Keratinocyte (primary cell): Measurements from ENCODE around the gene MEX3C. TPM values are rescaled to one million over a fixed set of nuclear protein-coding genes. Genes with fewer than 3 reads are reported as not detected.

Source experiments
- DNase-seq: peaks from one replicate; pipeline ENCODE4 v3.0.0-alpha.2; 2011; ENCODE audit warnings: low read depth, missing footprints, low spot score
- FAIRE-seq: peaks from 2 replicates; lab custom pipeline; 2011; peaks lifted over from hg19 to GRCh38; lab: Jason Lieb, UNC
- H2AFZ ChIP-seq: 2 replicates; pipeline ENCODE4 v1.6.0; 2012; ENCODE audit warnings: low read length, control low read depth, inconsistent platforms; ENCODE audit not compliant: control insufficient read depth
- H3K27ac ChIP-seq: 2 replicates; pipeline ENCODE4 v1.5.1; 2011; ENCODE audit warnings: low read length; ENCODE audit not compliant: control insufficient read depth, insufficient read depth
- H3K27me3 ChIP-seq: 3 replicates; pipeline ENCODE4 v1.6.0; 2011; ENCODE audit warnings: low read length; ENCODE audit not compliant: control insufficient read depth, insufficient read depth; ENCODE audit errors: extremely low read depth
- H3K36me3 ChIP-seq, 2 experiments: 2 replicates in 1 of 2; 3 replicates in 1 of 2; pipeline ENCODE4 v1.5.1; 2011; ENCODE audit warnings: low read length in 2 of 2, mild to moderate bottlenecking in 1 of 2; ENCODE audit not compliant: control insufficient read depth in 2 of 2, insufficient read depth in 2 of 2; ENCODE audit errors: extremely low read depth in 1 of 2
- H3K4me1 ChIP-seq: 3 replicates; pipeline ENCODE4 v1.5.1; 2011; ENCODE audit warnings: low read length; ENCODE audit not compliant: control insufficient read depth, insufficient read depth; ENCODE audit errors: extremely low read depth
- H3K4me2 ChIP-seq: 3 replicates; pipeline ENCODE4 v1.6.0; 2011; ENCODE audit warnings: low read depth, low read length; ENCODE audit not compliant: control insufficient read depth, insufficient read depth; ENCODE audit errors: extremely low read depth
- H3K4me3 ChIP-seq, 3 experiments: fragments of 200-600 bp in 1 of 3; sonication (generic) in 1 of 3; 2 replicates in 2 of 3; 3 replicates in 1 of 3; pipeline ENCODE4 v1.5.1; 2011 to 2016; ENCODE audit warnings: low read length in 3 of 3, mild to moderate bottlenecking in 3 of 3, control low read depth in 2 of 3, inconsistent platforms in 1 of 3, low read depth in 1 of 3, mixed read lengths in 1 of 3, mixed run types in 1 of 3, moderate library complexity in 1 of 3; ENCODE audit not compliant: control insufficient read depth in 2 of 3, insufficient read depth in 2 of 3; ENCODE audit errors: extremely low read depth in 1 of 3
- H3K79me2 ChIP-seq: 2 replicates; pipeline ENCODE4 v1.6.0; 2012; ENCODE audit warnings: low read length; ENCODE audit not compliant: control insufficient read depth, insufficient read depth
- H3K9ac ChIP-seq: 3 replicates; pipeline ENCODE4 v1.6.0; 2011; ENCODE audit warnings: low read length; ENCODE audit not compliant: control insufficient read depth, insufficient read depth; ENCODE audit errors: extremely low read depth
- H3K9me1 ChIP-seq: 3 replicates; pipeline ENCODE4 v1.6.0; 2011; ENCODE audit warnings: low read length; ENCODE audit not compliant: control insufficient read depth, insufficient read depth; ENCODE audit errors: extremely low read depth
- H3K9me3 ChIP-seq: 2 replicates; pipeline ENCODE4 v1.5.1; 2012; ENCODE audit warnings: low read depth, low read length; ENCODE audit not compliant: control insufficient read depth
- H4K20me1 ChIP-seq: 3 replicates; pipeline ENCODE4 v1.6.0; 2011; ENCODE audit warnings: low read length; ENCODE audit not compliant: control insufficient read depth, insufficient read depth; ENCODE audit errors: extremely low read depth
- CTCF ChIP-seq, 3 experiments: IDR thresholded peaks in 1 of 3; conservative IDR thresholded peaks in 1 of 3; optimal IDR thresholded peaks in 1 of 3; 2 replicates in 2 of 3; 3 replicates in 1 of 3; pipeline versions ENCODE3 to v1.5.1; 2011; ENCODE audit warnings: low read length in 3 of 3, mild to moderate bottlenecking in 3 of 3, moderate library complexity in 2 of 3, control low read depth in 1 of 3, inconsistent platforms in 1 of 3; ENCODE audit not compliant: insufficient read depth in 2 of 3; ENCODE audit errors: extremely low read depth in 1 of 3
- EZH2 ChIP-seq: IDR thresholded peaks from one replicate; pipeline ENCODE4 v1.6.1; 2012; ENCODE audit warnings: inconsistent platforms, mild to moderate bottlenecking, low read length, moderate library complexity
- dilution Hi-C: fragments of 300-500 bp; cut with MboI; formaldehyde crosslinking; loops from one replicate; pipeline ENCODE4 v1.7.0; 2020; ENCODE audit warnings: low sequenced_read_pairs; ENCODE audit not compliant: extremely low pct_ligation_motif_present
- polyA plus RNA-seq, 5 experiments: library from polyadenylated mRNA; depleted of rRNA in 3 of 5; stranded (reverse) in 3 of 5; stranded (forward) in 1 of 5; unstranded in 1 of 5; fragments of >200 nt; gene quantifications; 1 replicate in 1 of 5; 2 replicates in 3 of 5; 3 replicates in 1 of 5; pipeline versions ENCODE4 v1.2.1 to v1.2.3, GENCODE V29; 2011 to 2012; ENCODE audit warnings: missing spikeins in 2 of 5, low read depth in 1 of 5, low replicate concordance in 1 of 5

MEX3C gene
- polyA plus RNA-seq, 1 donor (not counting 4 experiments of a cell fraction or from before 2014, with no cell fraction given) = 75.1 TPM

DNA sequence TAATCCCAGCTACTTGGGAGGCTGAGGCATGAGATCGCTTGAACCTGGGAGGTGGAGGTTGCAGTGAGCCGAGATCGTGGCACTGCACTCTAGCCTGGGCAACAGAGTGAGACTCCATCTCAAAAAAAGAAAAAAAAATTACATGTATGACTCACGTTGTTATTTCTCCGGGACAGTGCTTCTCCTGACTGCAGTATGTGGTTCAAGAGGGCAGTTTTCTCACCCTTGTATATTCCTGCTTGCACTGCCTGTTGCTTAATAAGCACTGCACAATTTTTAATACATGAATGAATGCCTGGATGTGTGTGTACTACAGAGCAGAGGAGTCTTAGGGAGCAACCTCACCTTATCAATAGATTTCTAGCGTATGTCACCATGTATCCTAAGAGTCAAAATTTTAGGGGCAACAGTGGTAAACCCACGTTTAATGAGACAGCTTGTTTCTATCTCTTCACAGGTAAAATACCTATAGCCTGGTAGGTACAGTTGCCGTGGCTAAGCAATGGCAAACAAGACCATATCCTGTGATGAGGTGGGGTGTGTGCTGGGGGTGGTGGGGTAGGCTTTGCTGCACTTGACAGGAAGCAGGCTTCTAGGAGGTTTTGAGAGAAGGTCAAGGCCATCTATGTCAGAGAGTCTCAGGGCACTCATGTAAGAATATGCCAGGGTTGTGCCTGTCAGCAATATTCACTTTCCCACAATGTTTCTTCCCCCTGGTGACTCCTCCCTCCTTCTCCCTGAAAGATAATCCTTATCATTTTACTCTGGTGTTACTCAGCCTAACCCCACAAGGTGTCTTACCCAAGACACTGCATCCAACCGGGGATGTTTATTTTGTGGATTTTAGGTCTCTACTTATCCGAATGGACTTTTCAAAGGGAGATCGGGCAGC, 36.9 kb upstream of the MEX3C start:
- Histone ChIP-seq H2AFZ (no peak overlapping the region), H3K9me3 (no peaks in the 10 kb centered on the region), H3K27me3 (no peaks in the 10 kb centered on the region), H3K4me3 (no peak overlapping the region), H3K9me1 (no peaks in the 10 kb centered on the region), H4K20me1 (no peaks in the 10 kb centered on the region), H3K4me1 (peaks cover 23% of the 10 kb centered on the region), H3K79me2 (no peaks in the 10 kb centered on the region), H3K9ac (no peak overlapping the region), H3K4me2 (peak overlapping the region; percentile 10), H3K27ac (peak overlapping the region; percentile 42), H3K36me3 (no peaks in the 10 kb centered on the region)
- DNase-seq (no peak), FAIRE-seq (no peak)
- TF ChIP-seq EZH2 (no peak), CTCF (optimal IDR thresholded peaks at IDR 0.05 in 1 of 3, IDR thresholded peaks at IDR 0.05 in 1 of 3, conservative IDR thresholded peaks at IDR 0.05 in 1 of 3; ENCODE audit: extremely low read depth in 1 of 3, insufficient read depth in 2 of 3, low read length in 3 of 3) (no peak)
- dilution Hi-C loops = no loop called here

DNA sequence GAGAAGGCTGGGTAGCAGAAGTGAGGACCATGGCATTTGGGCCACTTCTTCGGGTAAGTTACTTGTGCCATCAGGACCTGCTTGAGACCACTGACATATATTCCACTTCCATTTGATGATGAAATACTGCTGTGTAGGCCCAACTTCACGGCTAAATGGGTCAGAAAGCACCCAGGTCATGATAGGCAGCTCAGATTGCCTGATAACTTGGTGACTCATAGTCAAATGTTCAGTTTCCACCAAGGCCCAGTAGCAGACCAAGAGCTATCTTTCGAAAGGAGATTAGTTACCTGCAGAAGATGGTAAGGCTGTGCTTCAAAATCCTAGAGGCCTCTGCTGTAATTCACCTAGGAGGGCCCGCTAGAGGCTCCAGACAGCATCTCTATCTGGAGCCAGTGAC, 31.8 kb upstream of the MEX3C start:
- Histone ChIP-seq H4K20me1 (no peaks in the 10 kb centered on the region), H3K4me3 (no peak overlapping the region), H3K36me3 (no peaks in the 10 kb centered on the region), H3K9me3 (no peaks in the 10 kb centered on the region), H3K27me3 (no peaks in the 10 kb centered on the region), H3K4me2 (no peak overlapping the region), H3K27ac (no peak overlapping the region), H3K9ac (no peak overlapping the region), H3K79me2 (no peaks in the 10 kb centered on the region), H3K4me1 (peaks cover 3% of the 10 kb centered on the region), H2AFZ (no peak overlapping the region), H3K9me1 (no peaks in the 10 kb centered on the region)
- DNase-seq = no peak
- TF ChIP-seq EZH2 = no peak
- dilution Hi-C loops = no loop called here
- FAIRE-seq = no peak
